Thoracic aorta (tissue), 2 donors: Measurements from ENCODE around the gene ZNF628. TPM values are rescaled to one million over a fixed set of nuclear protein-coding genes. Genes with fewer than 3 reads are reported as not detected.

ENCODE experiments used
- ATAC-seq: fragments of 150-250 bp; one replicate; pipeline ENCODE4 v1.8.0; 2017; ENCODE audit warnings: low read depth; ENCODE audit not compliant: insufficient number of reproducible peaks, low FRiP score
- DNase-seq: peaks from one replicate; pipeline ENCODE4 v3.0.0-alpha.2; 2020; ENCODE audit warnings: low spot score
- H3K27ac ChIP-seq, 2 donors: fragments of 200-600 bp; sonication (generic); 1 replicate in 1 of 2; 2 replicates in 1 of 2; pipeline ENCODE4 v1.5.1; 2016; ENCODE audit warnings: mild to moderate bottlenecking in 2 of 2, moderate library complexity in 2 of 2
- H3K27me3 ChIP-seq: fragments of 200-600 bp; sonication (generic); replicated peaks from 2 replicates; pipeline ENCODE4 v1.6.0; 2016; ENCODE audit warnings: mild to moderate bottlenecking; ENCODE audit not compliant: insufficient read depth
- H3K36me3 ChIP-seq: fragments of 200-600 bp; sonication (generic); one replicate; pipeline ENCODE4 v1.5.1; 2016
- H3K4me1 ChIP-seq, 2 donors: fragments of 200-600 bp; sonication (generic); 1 replicate in 1 of 2; 2 replicates in 1 of 2; pipeline versions ENCODE4 v1.5.1 to v1.6.0; 2016; ENCODE audit warnings: low read depth in 2 of 2, mild to moderate bottlenecking in 1 of 2; ENCODE audit not compliant: control insufficient read depth in 1 of 2
- H3K4me3 ChIP-seq: fragments of 200-600 bp; sonication (generic); 2 replicates; pipeline ENCODE4 v1.5.1; 2016; ENCODE audit warnings: mild to moderate bottlenecking
- H3K9me3 ChIP-seq: fragments of 200-600 bp; sonication (generic); 2 replicates; pipeline ENCODE4 v1.5.1; 2016
- total RNA-seq, 2 donors: library from RNA; depleted of rRNA; stranded (reverse); fragments of >200 nt; gene quantifications; one replicate each; pipeline versions ENCODE4 v1.1.0 to v1.2.3, GENCODE V29; 2016
- TF ChIP-seq, protein P1 (sequence below): fragments of 200-600 bp; sonication (generic); IDR thresholded peaks from one replicate; pipeline ENCODE4 v1.5.1; 2019; ENCODE audit warnings: antibody characterized with exemption

ZNF628 gene
- total RNA-seq, 2 donors from 2014 or later = 3.5 to 7.2 TPM

GRCh38 chr19:55497763-55498162, 21.3 kb downstream of the ZNF628 start:
- H3K9me3 ChIP-seq = no peaks in the 10 kb centered on the region
- no peaks in the 10 kb centered on the region for H3K36me3 ChIP-seq
- ATAC-seq (no peak), DNase-seq (no peak)
- no peaks in the 10 kb centered on the region for H3K27me3 ChIP-seq
- TF ChIP-seq, protein P1, sequence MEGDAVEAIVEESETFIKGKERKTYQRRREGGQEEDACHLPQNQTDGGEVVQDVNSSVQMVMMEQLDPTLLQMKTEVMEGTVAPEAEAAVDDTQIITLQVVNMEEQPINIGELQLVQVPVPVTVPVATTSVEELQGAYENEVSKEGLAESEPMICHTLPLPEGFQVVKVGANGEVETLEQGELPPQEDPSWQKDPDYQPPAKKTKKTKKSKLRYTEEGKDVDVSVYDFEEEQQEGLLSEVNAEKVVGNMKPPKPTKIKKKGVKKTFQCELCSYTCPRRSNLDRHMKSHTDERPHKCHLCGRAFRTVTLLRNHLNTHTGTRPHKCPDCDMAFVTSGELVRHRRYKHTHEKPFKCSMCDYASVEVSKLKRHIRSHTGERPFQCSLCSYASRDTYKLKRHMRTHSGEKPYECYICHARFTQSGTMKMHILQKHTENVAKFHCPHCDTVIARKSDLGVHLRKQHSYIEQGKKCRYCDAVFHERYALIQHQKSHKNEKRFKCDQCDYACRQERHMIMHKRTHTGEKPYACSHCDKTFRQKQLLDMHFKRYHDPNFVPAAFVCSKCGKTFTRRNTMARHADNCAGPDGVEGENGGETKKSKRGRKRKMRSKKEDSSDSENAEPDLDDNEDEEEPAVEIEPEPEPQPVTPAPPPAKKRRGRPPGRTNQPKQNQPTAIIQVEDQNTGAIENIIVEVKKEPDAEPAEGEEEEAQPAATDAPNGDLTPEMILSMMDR = no peak
- no peak overlapping the region for H3K4me3 ChIP-seq
- H3K27ac ChIP-seq = no peak overlapping the region
- H3K4me1 ChIP-seq = no peaks in the 10 kb centered on the region

DNA sequence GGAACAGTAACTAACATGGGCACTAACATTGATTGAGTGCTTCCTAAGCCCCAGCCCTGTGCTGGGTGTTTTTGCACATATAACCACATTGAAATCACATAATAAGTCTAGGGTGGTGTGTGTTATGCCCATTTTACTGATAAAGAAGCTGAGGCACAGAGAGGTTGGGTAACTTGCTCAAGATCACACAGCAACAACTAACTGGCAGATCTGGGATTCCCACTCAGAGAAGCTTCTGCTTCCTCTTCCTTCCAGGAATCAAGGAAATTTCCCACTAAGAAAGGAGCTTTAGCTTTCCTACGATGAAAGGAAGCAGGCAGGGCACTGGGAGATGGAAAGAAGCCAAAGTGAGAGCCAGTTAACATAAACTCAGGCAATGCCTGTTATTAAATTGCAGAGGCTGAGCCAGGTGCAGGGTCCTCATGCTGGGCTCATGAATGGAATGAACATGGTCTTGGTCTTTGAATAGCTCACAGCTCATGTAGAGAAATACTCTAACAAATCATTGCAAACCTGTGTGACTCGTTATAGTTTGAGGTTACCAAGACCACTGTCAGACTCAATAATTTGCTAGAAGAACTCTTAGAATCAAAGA, 21.9 kb downstream of the ZNF628 start:
- Histone ChIP-seq H3K9me3 (no peaks in the 10 kb centered on the region), H3K27ac (no peak overlapping the region), H3K27me3 (no peaks in the 10 kb centered on the region), H3K36me3 (no peaks in the 10 kb centered on the region), H3K4me3 (no peak overlapping the region), H3K4me1 (no peaks in the 10 kb centered on the region)
- no peak for ATAC-seq
- TF ChIP-seq, protein P1 = no peak
- DNase-seq = no peak

DNA sequence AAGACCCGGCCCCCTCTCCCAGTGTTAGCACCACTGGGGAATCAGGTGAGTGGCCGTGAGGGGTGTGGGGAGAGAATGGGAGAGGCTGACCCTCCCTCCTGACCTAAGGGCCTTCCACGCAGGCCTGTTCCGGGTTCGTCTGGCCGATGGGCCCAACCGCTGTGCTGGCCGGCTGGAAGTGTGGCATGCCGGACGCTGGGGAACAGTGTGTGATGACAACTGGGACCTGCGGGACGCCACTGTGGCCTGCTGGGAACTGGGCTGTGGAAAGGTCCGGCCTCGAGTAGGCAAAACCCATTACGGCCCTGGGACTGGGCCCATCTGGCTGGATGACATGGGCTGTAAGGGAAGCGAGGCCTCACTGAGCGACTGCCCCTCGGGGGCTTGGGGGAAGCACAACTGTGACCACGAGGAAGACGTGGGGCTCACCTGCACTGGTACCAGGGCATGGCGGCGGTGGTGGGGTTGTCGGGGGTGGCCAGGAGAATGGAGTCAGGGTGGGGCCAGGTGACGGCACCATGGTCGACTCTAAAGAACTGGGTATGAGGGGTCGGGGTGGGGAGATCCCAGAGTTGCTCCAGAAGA, 24.0 kb downstream of the ZNF628 start:
- Histone ChIP-seq H3K36me3 (no peaks in the 10 kb centered on the region), H3K4me1 (no peaks in the 10 kb centered on the region), H3K27ac (no peak overlapping the region), H3K9me3 (no peaks in the 10 kb centered on the region), H3K27me3 (no peaks in the 10 kb centered on the region), H3K4me3 (no peak overlapping the region)
- ATAC-seq (no peak), DNase-seq (no peak)
- TF ChIP-seq, protein P1 = no peak

DNA sequence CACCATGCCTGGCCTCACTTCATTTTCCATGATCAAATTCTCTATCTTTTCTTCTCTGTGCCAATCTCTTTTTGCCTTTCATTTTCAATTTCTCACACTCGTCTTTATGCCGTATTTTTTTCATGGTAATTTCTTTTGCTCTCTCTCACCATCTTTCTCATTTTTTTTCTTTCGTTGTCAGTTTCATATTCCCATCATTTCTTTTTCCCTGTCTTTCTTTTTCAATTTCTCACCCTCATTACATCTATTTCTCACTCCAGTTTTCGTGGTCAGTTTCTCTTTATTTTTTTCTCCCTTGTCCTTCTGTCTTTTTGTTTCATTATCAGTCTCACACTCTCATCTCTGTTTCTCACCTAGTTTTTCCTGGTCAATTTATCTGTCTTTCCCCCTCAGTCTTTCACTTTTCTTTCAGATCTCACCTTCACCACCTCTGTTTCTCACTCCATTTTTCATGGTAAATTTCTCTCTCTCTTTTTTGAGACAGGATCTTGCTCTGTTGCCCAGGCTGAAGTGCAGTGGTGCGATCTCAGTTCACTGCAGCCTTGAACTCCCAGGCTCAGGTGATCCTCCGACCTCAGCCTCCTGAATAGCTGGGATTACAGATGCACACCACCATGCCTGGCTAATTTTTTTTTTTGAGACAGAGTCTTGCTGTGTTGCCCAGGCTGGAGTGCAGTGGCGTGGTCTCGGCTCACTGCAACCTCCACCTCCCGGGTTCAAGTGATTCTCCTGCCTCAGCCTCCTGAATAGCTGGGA, 26.0 kb downstream of the ZNF628 start:
- Histone ChIP-seq H3K27ac (no peak overlapping the region), H3K9me3 (no peaks in the 10 kb centered on the region), H3K4me3 (no peak overlapping the region), H3K4me1 (no peaks in the 10 kb centered on the region), H3K27me3 (no peaks in the 10 kb centered on the region), H3K36me3 (no peaks in the 10 kb centered on the region)
- no peak for ATAC-seq
- no peak for DNase-seq
- TF ChIP-seq, protein P1 = no peak

- ATAC-seq = no peak
- no peak overlapping the region for H3K27ac ChIP-seq
- H3K4me3 ChIP-seq = peak overlapping the region; percentile 80
- no peaks in the 10 kb centered on the region for H3K9me3 ChIP-seq
- H3K27me3 ChIP-seq = no peaks in the 10 kb centered on the region
- no peak for DNase-seq
- TF ChIP-seq, protein P1 = no peak
- H3K36me3 ChIP-seq = no peaks in the 10 kb centered on the region
- no peaks in the 10 kb centered on the region for H3K4me1 ChIP-seq
Measured at GRCh38 chr19:55503157-55503501, 26.7 kb downstream of the ZNF628 start.
